NCI-H69 (cell line): ENCODE data around the gene RAB18.
A peak's percentile ranks its signal among the peaks of the same experiment; 100 is the strongest.
"Not testable (repeated sequence)": the region's sequence is repeated elsewhere in the genome, so short reads cannot be mapped to it uniquely, and the experiment has no call there.

Source experiments
- DNase-seq: peaks from one replicate; lab custom pipeline; 2025; lab: John Stamatoyannopoulos, UW

RAB18 gene

DNA sequence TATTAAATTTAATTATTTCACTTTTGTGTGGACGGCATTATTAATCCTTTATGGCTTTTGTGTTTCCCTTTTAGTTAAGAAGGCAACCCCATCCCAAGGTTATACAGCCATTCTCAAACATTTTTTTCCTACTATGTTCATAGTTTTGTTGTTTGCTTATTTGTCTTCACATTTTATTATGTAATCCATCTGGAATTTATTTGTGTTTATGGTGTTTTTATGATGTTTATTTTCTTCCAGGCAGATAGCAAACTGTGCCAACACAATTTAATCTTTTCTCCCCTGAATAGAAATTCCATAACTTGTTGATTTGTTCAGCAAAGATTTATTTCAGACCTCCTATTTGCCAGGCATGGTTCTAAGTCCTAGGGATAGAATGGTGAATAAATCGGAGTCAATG, 42.9 kb downstream of the RAB18 start:
- DNase-seq: no peak

GRCh38 chr10:27547482-27547881, 43.4 kb downstream of the RAB18 start:
- no peak for DNase-seq

DNA sequence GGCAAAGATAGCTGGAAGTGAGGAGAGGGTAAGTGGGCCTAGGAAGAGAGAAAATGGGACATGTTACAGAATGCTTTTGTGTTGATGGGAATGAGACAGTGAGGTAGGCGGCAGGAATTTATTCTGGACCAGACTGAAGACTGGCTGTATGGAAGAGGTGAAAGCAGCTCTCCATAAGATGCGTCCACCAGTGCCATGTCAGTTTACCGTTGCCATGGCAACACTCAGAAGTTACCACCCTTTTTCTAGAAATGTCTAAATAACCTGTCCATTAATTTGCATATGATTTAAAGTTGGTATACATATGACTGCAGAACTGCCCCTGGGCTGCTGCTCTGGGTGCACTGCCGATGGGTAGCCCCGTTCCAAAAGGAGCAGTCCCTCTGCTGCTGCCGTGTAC, 46.7 kb downstream of the RAB18 start:
- DNase-seq: no peak

- DNase-seq: peak; percentile 56
Measured at GRCh38 chr10:27558612-27559020, 54.5 kb downstream of the RAB18 start.

DNA sequence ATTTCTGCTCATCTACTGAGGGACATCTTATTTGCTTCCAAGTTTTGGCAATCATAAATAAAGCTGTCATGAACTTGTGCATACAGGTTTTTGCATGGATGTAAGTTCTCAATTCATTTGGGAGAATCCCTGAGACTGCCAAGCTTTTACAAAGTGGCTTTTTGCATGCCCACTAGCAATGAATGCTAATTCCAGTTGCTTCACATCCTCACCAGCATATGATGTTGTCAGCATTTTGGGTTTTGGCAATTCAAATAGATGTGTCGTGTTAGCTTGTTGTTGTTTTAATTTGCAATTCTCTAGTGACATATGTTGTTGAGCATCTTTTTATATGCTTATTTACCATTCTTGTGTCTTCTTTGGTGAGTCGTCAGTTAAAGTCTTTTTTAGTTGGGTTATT, 57.2 kb downstream of the RAB18 start:
- no peak for DNase-seq

DNA sequence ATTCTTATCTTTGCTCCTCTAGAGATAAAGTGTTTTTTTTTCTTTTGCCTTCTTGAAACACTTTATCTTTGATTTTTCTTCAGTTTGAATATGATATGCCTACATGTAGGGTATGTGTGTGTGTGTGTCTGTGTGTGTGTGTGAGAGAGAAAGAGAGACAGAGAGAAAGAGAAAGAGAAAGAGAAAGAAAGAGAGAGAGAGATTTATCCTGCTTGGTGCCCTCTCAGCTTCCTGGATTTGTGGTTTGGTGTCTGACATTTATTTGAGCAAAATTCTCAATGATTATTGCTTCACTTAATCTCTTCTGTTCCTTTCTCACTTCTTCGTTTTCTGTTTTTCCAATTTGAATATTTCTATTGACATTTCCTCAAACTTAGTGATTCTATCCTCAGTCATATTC, 60.3 kb downstream of the RAB18 start:
- DNase-seq: no peak

GRCh38 chr10:27564880-27565279, 60.8 kb downstream of the RAB18 start:
- no peak for DNase-seq

DNA sequence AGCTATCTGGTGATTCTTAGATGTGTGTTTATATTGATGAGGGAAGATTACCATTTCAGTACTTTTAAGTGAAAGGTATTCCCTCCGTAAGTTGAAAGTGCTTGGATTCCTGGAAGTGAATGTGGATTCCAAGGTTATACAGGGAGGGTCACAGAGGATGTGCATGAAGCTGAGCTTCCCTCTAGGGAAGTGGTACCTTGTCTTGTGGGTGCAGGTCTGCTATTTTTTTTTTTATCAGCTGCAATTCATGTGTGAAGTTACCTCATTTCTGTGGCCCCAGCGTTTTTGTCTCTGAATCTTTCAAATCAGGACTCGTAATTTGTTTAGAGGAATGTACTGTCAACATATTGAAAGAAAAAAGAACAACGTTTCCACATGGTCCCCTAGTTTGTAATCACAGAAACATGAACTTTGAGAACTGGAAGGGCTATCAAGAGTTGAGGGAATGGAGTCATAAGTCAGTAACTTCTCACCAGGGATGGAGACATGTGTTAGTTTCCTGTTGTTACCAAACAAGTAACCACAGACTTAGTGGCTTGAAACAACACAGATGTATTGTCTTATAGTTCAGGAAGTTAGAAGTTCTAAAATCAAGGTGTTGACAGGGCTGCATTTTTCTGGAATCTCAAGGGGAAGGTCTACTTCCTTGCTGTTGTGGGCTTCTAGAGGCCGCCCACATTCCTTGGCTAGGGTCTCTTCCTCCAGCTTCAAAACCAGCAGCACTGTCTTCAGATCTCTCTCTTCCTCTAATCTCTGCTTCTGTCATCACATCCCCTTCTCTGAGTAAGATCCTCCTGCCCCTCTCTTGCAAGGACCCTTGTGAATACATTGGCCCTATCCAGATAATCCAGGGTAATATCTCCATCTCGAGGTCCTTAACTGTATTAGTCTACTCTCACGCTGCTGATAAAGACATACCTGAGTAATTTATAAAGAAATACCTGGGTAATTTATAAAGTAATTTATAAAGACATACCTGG, 64.4 kb downstream of the RAB18 start:
- no peak for DNase-seq

- DNase-seq: no peak
Measured at GRCh38 chr10:27569946-27570345, 65.8 kb downstream of the RAB18 start.

- not testable (repeated sequence) for DNase-seq
Measured at GRCh38 chr10:27577038-27577437, 72.9 kb downstream of the RAB18 start.

DNA sequence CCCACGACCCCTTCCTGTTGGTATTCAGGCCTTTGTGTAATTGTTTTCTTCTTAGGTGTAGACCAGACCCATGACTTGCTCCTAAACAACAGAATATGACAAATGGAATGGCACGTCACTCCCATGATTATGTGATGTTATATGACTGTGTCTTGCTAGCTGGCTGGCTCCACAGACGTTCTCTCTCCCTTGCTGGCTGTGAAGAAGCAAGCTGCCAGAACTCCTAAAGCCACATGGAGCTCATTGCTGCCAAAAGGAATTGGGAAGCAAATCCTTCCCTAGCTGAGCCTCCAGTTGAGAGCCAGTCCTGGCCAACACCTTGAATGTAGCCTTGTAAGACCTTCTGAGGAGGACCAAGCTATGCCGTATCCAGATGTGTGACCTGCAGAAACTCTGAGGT, 74.2 kb downstream of the RAB18 start:
- DNase-seq: no peak

GRCh38 chr10:27581225-27581624, 77.1 kb downstream of the RAB18 start:
- no peak for DNase-seq

GRCh38 chr10:27584302-27584701, 80.2 kb downstream of the RAB18 start:
- no peak for DNase-seq
